Fibroblast of the conjunctiva (primary cell): ENCODE data around the gene PIK3R3.
A peak's percentile ranks its signal among the peaks of the same experiment; 100 is the strongest.
"Not testable (repeated sequence)": the region's sequence is repeated elsewhere in the genome, so short reads cannot be mapped to it uniquely, and the experiment has no call there.

Source experiments
- DNase-seq: peaks from one replicate; pipeline ENCODE4 v3.0.0-alpha.2; 2010; ENCODE audit warnings: low read depth

PIK3R3 gene

DNA sequence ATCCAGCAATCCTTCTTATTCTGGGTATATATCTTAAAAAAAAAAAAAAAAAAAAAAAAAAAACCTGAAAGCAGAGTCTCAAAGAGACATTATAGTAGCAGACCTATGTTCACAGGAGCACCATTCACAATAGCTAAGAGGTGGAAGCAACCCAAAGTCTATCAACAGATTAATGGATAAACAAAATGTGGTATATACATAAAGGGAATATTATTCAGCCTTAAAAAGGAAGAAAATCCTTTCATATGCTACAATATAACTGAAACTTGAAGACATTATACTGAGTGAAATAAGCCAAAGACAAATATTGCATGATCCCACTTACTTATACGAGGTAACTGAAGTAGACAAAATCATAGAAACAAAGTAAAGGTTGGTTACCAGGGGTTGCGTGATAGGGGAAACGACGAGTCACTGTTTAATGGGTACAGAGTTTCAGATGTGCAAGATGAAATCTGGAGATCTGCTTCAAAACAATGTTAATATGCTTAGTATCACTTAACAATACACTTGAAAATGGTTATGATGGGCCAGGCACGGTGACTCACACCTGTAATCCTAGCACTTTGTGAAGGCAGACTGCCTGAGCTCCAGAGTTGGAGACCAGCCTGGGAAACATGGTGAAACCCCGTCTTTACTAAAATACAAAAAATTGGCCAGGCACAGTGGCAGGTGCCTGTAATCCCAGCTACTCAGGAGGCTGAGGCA, 29.5 kb downstream of the PIK3R3 start:
- DNase-seq, result peak; percentile 10

DNA sequence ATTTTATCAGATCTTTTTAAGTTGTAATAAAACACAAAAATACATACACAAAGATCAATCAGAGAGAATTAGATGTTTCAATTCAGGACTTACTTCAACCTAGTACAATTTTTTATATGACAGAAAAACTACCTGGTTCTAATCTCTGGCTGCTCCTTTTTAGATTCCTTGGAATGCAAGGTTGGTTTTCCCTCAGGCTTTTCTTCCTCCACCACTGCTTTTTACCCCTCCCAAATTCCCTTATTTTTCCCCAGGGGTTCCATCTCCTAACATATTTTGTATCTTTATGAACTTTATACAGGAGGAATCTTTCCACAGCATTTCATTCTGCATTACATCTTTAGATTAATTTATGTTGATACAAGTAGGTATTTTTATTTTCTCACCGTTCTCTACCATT, 33.2 kb downstream of the PIK3R3 start:
- DNase-seq, result no peak

DNA sequence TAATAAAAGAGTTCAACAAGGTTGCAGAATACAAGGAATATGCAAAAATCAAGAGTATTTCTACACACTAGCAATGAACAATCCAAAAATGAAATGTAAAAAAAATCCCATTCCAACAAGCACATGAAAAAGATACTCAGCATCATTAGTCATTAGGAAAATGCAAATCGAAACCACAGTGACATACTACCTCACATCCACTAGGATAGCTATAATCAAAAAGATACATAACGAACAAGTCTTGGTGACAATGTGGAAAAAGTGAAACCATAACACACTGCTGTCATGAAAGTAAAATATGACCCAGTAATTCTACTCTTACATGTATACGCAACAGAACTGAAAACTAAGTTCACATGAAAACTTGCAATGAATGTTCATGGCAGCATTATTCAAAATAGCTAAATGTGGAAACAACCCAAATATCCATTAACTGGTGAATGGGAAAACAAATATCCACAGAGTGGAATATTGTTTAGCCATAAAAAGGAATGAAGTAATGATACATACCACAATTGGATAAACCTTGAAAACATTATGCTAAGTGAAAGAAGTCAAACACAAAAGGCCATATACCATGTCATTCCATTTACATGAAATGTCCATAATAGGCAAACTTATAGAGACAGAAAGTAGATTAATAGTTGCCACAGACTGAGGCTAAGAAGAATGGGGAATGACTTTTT, 34.3 kb downstream of the PIK3R3 start:
- no peak for DNase-seq

DNA sequence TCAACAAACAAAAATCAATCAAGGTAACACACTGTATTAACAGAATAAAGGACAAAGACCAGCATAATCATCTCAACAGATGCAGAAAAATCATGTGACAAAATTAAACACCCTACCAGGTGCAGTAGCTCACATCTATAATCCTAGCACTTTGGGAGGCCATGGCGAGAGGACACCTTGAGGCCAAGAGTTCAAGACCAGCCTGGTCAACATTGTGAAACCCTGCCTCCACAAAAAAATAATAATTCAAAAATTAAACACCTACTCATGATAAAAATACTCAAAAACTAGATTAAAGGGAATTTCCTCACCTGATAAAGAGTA, 35.3 kb downstream of the PIK3R3 start:
- DNase-seq, result no peak

DNA sequence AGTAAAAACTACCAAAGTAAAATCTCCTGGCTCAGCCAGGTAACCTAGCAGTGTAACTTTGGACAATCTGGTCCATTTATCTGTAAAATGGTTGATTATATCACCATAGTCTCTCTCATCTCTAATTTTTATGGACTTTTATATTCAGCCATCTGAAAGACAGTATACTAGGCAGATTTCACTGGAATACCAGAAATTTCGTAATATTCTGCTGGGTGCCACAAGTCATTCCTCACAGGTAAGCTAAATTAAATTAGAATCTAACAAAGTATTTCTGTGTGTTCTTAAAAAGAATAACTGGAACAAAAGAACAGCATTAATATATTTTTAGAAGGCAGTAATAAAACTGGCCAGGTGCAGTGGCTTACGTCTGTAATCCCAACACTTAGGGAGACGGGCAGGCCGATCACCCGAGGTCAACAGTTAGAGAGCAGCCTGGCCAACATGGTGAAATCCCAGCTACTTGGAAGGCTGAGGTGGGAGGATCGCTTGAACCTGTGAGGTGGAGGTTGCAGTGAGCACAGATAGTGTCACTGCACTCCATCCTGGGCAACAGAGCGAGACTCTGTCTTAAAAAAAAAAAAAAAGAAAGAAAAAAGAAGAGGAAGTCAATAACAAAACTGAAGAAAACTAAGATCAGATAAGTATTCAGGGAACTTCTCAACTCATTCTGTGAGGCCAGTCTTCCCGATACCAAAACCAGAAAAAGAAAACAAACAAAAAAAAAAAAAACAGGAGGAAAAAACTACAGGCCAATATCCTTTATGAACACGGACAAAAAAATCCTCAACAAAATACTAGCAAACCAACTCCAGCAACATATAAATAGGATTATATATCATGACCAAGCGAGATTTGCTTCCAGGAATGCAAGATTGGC, 35.9 kb downstream of the PIK3R3 start:
- DNase-seq, result no peak

DNA sequence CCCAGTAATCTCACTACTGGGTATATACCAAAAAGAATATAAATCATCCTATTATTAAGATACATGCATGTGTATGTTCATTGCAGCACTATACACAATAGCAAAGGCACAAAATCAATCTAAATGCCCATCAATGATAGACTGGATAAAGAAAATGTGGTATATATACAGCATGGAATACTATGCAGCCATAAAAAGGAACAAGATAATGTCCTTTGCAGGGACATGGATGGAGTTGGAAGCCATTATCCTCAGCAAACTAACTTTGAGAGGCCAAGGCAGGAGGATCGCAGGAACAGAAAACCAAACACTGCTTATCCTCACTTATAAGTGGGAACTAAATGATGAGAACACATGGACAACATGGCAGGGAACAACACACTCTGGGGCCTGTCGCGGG, 37.3 kb downstream of the PIK3R3 start:
- DNase-seq, result not testable (repeated sequence)

DNA sequence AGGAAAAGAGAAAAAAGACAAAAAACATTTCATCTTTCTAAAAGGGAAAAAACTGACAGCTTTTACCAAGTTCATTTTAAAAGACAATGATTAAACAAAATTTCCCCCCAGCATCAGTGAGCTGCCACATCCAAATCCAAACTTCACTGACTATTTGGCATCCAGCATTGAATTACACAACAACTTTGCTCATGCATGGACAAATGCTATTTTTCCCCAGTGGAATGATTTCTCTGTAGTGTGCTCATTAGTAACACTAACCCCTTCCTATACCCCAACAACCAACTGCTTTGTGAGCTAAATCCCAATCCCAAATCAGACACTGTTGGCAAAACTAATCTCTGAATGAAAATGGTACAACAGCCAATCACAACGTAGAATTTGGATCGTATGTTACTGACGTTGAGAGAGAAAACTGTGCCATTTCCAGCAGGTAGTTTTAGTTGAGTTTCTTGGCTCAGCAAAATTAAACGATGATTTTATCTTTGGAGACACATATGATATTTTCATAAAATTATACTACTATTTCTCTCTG, 37.9 kb downstream of the PIK3R3 start:
- DNase-seq, result no peak

DNA sequence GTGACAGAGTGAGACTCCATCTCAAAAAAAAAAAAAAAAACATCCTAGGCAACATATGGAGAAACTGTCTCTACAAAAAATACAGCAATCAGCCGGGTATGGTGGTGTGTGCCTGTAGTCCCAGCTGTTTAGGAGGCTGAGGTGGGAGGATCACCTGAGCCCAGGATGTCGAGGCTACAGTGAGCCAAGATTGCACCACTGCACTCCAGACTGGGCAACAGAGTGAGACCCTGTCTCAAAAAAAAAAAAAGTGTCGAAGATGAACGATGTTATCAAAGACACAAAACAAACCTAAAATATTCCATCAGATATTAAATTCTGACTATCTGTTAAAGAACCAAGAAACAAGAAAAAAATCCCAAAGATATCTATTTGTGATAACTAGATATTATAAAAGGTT, 38.6 kb downstream of the PIK3R3 start:
- not testable (repeated sequence) for DNase-seq

DNA sequence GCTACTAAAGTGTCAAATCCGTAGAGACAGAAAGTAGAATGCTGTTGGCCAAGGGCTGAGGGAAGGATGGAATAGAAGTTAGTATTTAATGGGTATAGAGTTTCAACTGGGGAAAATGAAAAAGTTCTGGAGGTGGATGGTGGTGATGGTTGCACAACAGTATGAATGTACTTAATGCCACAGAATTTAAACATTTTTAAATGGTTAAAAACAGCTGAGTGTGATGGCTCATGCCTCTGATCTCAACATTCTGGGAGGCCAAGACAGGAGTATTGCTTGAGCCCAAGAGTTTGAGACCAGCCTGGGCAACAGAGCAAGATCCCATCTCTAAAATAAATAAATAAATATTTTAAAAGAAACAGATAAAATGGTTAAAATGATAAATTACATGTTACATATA, 44.5 kb downstream of the PIK3R3 start:
- DNase-seq, result peak; percentile 40

DNA sequence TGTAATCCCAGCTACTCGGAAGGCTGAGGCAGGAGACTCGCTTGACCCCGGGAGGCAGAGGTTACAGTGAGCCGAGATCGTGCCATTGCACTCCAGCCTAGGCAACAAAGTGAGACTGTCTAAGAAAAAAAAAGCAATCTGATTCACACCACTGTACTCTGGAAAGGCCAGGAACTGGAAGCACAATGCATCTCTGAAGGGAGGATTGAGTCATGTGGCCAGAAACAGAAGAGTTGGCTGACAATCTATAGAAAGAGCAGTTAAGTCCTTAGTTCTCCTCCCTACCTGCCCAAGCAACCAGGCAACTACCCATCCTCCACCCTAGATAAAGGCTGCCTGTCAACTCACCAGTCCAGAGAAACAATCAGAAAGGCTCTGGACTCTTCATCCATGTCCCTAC, 45.9 kb downstream of the PIK3R3 start:
- no peak for DNase-seq

DNA sequence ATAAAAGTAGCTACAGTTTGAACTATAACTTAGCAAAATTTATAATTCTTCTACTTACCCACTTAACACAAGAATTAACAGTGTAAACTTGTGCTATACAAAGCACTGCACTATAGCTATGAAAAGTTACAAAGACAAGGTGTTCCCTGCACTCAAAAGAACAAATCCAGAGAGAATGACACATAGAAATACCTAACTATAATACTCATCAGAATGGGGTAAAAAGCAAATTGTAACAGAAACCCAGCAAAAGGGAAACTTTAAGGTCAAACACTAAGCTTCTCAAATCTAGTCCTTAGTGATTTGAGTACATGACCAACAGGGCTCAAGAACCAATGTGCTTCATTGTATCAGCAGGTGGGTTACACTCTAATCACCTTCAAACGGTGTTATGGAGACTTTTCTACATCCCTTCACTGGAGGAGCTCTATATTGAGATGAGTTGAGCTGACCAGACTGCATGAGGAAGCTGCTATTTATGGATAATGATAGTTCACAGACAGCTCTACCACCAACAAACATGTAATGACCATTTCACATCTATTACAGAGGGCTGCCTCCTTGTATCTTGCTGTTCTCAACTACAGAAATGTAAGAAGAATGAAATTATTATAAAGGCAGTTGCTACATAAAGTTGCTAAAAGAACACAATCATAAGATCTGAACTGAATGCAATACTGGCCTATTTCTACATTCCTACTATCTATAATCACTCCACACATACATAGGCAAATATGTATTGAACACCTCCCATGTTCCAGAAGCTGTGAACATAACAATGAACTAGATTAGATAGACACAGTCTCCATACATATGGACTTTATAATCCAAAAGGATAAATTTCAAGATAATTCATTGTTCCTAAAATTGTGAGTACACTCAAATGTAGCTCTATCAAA, 47.6 kb downstream of the PIK3R3 start:
- peak; percentile 18 for DNase-seq

DNA sequence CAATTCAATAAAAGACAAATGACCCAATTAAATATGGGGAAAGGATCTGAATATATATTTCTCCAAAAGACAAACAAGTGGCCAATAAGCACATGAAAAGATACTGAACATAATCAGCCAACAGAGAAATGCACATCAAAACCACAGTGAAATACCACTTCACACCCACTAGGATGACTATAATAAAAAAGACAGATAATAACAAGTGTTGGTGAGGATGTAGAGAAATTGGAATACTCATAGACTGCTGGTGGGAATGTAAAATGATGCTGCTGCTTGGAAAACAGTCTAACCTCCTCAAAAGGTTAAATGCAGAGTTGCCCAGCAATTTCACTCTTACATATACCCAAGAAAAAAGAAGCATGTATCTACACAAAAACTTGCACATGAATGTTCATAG, 48.9 kb downstream of the PIK3R3 start:
- no peak for DNase-seq

DNA sequence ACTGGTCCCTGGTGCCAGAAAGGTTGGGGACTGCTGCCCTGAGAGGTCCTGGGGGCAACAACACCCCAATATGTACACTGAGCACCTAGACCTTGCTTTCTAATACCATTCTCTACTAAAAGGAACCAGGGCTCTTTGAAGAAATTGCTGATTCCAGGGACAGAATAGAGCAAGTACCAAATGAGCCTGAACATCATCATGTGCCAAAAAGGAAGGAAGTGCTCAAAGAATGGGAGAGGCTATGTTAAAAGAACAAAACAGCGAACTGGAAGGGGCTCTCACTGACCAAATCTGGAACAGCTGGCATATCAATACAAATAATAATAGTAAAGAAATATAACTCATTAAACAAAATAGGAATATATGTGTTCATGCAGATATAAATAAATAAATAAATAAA, 50.8 kb downstream of the PIK3R3 start:
- DNase-seq, result no peak

DNA sequence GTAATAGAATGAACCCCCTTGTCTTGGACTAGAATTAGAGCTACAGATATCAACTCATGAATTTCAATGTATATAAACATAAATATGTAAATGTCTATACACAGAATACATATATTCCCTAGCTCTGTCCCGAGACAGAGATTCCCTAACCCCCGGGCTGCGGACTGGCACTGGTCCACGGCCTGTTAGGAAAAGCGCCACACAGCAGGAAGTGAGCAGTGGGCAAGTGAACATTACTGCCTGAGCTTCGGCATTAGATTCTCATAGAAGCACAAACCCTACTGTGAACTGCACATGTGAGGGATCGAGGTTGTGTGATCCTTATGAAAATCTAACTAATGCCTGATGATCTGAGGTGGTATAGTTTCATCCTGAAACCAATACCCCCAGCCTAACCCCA, 51.2 kb downstream of the PIK3R3 start:
- DNase-seq, result no peak

DNA sequence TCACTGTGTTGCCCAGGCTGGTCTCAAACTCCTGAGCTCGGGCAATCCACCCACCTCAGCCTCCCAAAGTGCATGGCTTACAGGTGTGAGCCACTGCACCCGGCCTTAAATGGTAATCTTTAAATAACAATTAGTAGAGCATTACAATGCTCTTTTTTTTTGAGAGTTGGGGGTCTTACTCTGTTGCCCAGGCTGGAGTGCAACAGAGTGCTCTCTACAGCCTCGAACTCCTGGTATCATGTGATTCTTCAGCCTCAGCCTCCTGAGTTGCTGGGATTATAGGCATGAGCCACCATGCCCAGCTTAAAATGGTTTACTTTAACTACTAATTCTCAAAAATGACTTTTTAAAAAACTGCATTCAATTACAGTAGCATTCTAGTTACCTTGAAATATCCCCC, 52.2 kb downstream of the PIK3R3 start:
- no peak for DNase-seq

DNA sequence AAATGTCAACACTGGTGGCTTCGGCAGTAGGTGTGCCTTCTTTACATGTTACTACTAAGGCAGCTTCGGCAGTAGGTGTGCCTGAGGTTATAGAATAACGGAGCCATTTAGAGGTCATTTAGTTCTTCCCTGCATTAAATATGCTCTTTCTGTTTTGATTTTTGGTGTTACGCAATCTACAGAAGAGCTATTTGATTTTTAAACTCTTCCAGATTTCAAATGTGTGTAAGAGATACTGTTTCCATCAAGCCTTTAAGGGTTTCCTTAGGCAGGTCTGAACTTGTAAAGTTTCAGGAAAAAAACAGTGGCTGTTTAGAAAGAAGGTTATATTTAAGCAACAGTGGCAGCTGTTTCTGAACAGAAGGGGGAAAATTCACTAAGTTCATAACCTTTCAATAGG, 54.8 kb downstream of the PIK3R3 start:
- peak; percentile 10 for DNase-seq

DNA sequence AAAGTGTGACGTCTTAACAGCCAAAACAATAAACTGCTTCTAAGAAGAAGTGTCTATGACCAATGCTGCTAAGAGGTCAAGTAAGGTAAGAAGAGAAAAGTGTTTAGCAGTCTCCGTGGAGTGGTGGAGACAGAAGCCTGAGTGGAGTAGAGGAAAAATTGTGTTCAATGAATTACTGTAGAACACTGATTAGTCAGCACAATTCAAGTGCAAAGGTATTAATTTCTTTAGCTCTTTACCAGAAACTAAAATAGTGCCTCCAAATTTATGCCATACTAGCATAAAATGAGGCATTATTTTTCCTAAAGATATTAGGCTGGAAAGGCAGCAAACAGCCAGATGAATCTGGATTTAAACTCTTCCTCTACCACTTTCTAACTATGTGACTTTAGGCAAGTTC, 56.1 kb downstream of the PIK3R3 start:
- no peak for DNase-seq

DNA sequence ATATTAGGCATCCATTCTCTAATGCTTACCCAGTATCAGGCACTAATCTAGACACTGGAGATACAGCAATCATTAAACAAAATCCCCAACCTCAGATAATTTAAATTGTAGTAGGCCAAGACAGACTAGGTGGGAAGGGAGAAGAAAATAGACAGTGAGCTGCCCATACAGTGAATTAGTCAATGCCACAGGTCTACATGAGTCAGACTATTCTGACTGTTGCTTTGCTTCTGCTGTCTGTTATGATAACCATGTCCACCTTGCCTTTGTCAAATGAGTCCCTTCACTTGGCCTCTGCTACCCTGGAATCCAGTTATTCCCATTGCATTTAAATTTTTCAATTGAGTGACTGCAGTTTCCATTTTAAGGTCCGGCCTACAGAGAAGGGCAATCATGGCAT, 59.5 kb downstream of the PIK3R3 start:
- DNase-seq, result no peak

DNA sequence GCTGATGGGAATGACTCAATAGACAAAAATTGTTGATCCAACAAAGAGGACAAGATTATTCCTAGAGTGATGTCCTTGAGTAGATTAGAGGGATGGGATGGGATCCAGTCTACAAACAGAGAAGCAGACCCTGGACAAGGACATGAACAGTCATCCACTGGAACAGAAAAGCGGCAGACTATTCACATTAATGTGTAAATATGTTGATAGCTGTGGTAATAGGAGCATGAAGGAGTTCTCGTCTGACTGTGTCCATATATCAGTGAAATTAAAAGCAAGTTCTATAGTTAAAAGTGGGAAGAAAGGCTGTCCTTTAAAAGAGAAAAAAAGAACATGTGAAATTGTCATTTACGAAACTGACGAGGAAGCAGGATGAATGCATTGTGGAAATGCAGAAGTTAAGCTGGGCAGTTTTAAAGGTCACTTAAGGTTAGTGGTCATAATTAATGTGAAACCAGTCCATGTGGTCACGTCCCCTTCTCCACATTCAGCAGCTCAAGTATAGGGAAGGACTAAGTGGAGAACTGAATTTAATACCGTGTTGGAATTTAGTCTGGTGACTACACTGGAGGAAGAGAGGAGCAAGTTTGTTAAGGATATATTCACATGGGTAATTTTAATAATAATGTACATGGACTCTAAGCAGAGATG, 62.1 kb downstream of the PIK3R3 start:
- no peak for DNase-seq

DNA sequence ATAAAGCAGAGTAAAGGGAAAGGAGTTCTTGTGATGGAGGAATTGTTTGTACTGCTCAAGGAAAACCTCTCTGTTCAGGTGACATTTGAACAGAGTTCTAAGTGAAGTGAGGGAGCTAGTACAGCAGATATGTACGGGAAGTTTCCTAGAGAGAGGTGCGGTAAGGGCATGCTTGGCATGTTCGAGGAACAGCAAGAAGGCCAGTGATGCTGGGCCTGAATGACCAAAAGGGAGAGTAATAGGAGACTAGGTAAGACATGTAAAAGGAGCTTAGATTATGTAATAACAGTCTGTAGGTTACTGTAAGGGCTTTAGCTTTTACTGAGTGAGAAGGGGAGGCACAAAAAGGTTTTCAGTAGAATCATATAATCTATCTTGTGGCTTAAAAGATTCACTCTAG, 63.9 kb downstream of the PIK3R3 start:
- DNase-seq, result no peak

DNA sequence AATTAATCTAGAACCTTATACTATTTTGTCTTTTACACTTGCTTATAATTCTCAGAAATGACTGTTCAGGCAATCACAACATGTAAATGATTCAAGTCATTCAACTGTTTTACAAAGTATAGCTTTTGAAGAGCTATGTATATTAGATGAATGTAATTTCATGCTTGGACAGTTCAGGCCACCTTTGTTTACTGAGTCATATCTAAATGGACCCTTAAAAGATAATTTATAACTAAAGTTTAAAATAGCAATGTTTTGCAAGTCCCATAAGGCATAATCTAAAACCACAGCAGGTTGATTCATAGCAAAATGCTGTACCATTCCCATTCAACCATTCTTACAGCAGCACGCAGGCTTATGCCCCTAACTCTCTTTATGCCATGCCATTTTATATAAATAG, 64.8 kb downstream of the PIK3R3 start:
- DNase-seq, result no peak
